Endothelial cell (in vitro differentiated cells): ENCODE measurements around the gene SIGLEC6. TPM values are rescaled to one million over a fixed set of nuclear protein-coding genes. Genes with fewer than 3 reads are reported as not detected.
"Not testable (repeated sequence)": the region's sequence is repeated elsewhere in the genome, so short reads cannot be mapped to it uniquely, and the experiment has no call there.

Experiments
- DNase-seq: peaks from one replicate; pipeline ENCODE4 v3.0.0; 2021; ENCODE audit warnings: low spot score
- H3K27ac Mint-ChIP-seq: one replicate; pipeline ENCODE4 v1.8.0; 2021; ENCODE audit warnings: mixed read lengths, inconsistent platforms; ENCODE audit not compliant: unreplicated experiment
- H3K27me3 Mint-ChIP-seq: one replicate; pipeline ENCODE4 v1.8.0; 2021; ENCODE audit warnings: mild to moderate bottlenecking, moderate library complexity, mixed read lengths, inconsistent platforms; ENCODE audit not compliant: unreplicated experiment
- H3K36me3 Mint-ChIP-seq: one replicate; pipeline ENCODE4 v1.8.0; 2021; ENCODE audit warnings: mild to moderate bottlenecking, low read depth, mixed read lengths, inconsistent platforms; ENCODE audit not compliant: unreplicated experiment
- H3K4me1 Mint-ChIP-seq: one replicate; pipeline ENCODE4 v1.8.0; 2021; ENCODE audit warnings: mild to moderate bottlenecking, mixed read lengths, inconsistent platforms; ENCODE audit not compliant: unreplicated experiment
- H3K4me3 Mint-ChIP-seq: one replicate; pipeline ENCODE4 v1.8.0; 2021; ENCODE audit warnings: mild to moderate bottlenecking, mixed read lengths, inconsistent platforms; ENCODE audit not compliant: unreplicated experiment
- H3K9me3 Mint-ChIP-seq: one replicate; pipeline ENCODE4 v1.8.0; 2021; ENCODE audit warnings: mixed read lengths, inconsistent platforms; ENCODE audit not compliant: unreplicated experiment
- total RNA-seq: library from RNA; stranded (reverse); fragmentation: NEBNext Ultra II Directional; extraction: Animal tissue kit (Norgen Biotek cat#: 25700); gene quantifications from one replicate; pipeline ENCODE4 v1.2.1, GENCODE V29; 2021; ENCODE audit not compliant: unreplicated experiment
- TF ChIP-seq, protein P1 (sequence below): fragments of 200-600 bp; sonication (generic); IDR thresholded peaks from one replicate; pipeline ENCODE4 v1.5.0; 2021; ENCODE audit warnings: antibody characterized with exemption; ENCODE audit not compliant: unreplicated experiment

The SIGLEC6 gene
- total RNA-seq, 1 donor from 2014 or later: not detected

DNA sequence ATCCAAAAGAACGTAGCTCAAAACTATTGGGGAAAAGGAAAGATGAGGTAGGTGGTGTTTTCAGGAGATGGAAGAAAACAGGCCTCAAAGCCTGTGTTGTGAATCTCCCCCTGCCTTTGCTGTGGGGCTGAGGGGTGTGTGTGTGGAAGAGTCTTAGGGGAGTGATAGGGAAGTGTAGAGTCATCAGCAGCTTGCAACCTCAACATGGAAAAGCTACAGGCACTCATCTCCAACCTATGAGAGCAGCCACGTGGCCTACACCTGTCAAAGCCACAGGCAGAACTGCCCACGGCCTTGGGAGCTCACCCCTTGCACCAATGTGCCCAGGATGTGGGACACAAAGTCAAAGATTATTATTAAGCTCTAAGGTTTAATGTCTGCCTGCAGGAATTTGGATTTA is 25.6 kb downstream of the SIGLEC6 start:
- TF ChIP-seq, protein P1, sequence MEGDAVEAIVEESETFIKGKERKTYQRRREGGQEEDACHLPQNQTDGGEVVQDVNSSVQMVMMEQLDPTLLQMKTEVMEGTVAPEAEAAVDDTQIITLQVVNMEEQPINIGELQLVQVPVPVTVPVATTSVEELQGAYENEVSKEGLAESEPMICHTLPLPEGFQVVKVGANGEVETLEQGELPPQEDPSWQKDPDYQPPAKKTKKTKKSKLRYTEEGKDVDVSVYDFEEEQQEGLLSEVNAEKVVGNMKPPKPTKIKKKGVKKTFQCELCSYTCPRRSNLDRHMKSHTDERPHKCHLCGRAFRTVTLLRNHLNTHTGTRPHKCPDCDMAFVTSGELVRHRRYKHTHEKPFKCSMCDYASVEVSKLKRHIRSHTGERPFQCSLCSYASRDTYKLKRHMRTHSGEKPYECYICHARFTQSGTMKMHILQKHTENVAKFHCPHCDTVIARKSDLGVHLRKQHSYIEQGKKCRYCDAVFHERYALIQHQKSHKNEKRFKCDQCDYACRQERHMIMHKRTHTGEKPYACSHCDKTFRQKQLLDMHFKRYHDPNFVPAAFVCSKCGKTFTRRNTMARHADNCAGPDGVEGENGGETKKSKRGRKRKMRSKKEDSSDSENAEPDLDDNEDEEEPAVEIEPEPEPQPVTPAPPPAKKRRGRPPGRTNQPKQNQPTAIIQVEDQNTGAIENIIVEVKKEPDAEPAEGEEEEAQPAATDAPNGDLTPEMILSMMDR: no peak
- peaks cover 15% of the 10 kb centered on the region for H3K36me3 Mint-ChIP-seq
- peaks cover 6% of the 10 kb centered on the region for H3K27me3 Mint-ChIP-seq

DNA sequence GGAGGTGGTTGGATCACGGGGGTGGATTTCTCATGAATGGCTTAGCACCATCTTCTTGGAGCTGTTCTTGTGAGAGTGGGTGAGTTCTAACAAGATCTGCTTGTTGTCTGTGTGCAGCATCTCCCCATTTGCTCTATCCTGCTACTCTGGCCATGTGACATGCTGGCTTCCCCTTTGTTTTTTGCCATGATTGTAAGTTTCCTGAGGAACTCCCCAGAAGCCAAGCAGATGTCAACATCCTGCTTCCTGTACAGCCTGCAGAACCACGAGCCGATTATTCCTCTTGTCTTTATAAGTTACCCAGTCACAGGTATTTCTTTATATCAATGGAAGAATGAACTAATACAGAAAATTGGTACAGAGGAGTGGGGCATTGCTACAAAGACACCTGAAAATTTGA is 27.6 kb downstream of the SIGLEC6 start:
- Mint-ChIP-seq H3K9me3 (peaks cover 16% of the 10 kb centered on the region), H3K27me3 (peaks cover 10% of the 10 kb centered on the region), H3K4me1 (peaks cover 7% of the 10 kb centered on the region), H3K27ac (no peak overlapping the region), H3K4me3 (no peak overlapping the region), H3K36me3 (peaks cover 15% of the 10 kb centered on the region)
- no peak for DNase-seq
- TF ChIP-seq, protein P1: no peak

More for the DNA sequence above, 25.6 kb downstream of the SIGLEC6 start:
- Mint-ChIP-seq H3K4me1 (peaks cover 7% of the 10 kb centered on the region), H3K27ac (no peak overlapping the region), H3K4me3 (no peak overlapping the region), H3K9me3 (peaks cover 16% of the 10 kb centered on the region)
- DNase-seq: no peak

DNA sequence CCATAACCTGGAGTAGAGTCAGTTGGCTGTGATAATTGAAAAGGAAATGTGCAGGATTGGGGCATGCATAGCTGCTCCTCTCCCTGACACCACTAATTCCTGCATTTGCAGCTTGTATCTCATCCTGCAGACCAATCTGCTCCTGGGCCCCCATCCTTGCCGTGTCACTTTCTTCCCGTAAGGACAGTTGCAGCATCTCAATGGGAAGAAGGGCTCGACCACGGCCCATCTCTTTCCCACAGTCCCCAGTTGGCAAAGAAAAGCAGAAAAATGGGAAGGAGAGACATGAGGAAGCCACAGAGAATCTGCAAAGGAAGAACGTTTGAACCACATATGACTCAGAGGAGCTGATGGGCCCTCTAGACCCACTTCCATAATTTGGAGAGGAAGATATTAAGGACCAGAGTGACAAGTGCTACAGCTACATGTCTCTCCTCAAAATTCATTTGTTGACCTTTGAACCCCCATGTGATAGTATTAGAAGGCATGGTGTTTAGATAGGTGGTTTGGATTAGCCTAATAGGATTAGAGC is 28.1 kb downstream of the SIGLEC6 start:
- peaks cover 16% of the 10 kb centered on the region for H3K9me3 Mint-ChIP-seq
- peaks cover 10% of the 10 kb centered on the region for H3K27me3 Mint-ChIP-seq
- peaks cover 9% of the 10 kb centered on the region for H3K4me1 Mint-ChIP-seq
- DNase-seq: no peak
- H3K27ac Mint-ChIP-seq: no peak overlapping the region
- H3K36me3 Mint-ChIP-seq: peaks cover 19% of the 10 kb centered on the region
- peak overlapping the region; percentile 51 for H3K4me3 Mint-ChIP-seq
- TF ChIP-seq, protein P1: no peak

DNA sequence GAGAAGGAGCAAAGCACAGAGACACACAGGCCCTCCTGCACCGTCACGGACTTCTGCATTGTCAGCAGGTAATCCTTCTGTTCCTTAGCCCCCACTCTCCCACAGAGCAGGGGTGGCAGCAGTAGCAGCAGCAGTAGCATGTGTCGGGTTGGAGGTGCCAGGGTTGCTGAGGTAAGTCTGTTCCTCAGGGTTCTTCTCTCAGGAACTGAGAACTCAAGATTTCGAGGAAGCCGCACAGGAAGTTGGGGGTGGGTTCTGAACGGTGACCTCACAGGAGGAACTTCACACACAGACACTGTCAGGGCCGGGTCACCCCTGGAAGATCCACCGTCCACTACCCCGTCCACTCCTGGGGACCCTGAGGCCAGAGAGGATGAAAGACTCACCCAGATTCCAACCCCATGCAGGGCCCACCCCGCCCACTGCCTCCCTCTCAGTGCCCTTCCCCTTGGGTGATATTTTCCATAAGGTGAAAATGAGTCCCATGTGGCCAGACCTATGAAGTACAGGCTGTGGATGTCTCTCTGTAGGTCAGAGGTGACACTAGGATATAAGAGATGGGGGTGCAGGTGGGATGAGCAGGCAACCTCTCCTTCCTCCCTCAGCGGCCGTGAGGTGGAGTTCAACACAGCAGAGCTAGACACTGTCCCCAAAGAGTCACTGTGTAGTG is 29.7 kb downstream of the SIGLEC6 start, which contains the start of gene SIGLEC12:
Gene SIGLEC12 (minus strand): TSS at position 207 of the 670 bp plus-strand sequence. CDS start 67 bp downstream, at position 140.
- Mint-ChIP-seq H3K4me1 (peaks cover 6% of the 10 kb centered on the region), H3K4me3 (no peak within 1 kb of the TSS), H3K9me3 (peaks cover 16% of the 10 kb centered on the region)

DNA sequence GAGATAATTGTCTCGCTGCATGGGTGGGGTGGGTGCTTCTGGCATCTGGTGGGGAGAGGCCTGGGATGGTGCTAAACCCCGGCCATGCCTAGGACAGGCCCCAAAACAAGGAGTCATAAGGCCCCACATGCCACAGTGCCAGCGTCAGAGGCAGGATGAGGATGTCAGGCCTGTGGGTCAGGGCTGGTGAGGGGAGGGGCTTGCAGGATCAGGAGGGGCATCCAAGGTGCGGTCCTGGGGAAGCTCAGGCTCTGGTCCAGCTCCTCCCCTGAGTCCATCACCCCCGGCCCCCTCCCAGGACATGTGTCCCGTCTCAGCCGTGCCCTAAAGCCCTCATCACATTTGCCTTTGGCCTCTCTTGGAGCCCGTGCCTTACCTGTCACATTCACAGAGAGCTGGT is 30.5 kb downstream of the SIGLEC6 start:
- H3K27ac Mint-ChIP-seq: not testable (repeated sequence)

More for the DNA sequence above, 29.7 kb downstream of the SIGLEC6 start, which contains the start of gene SIGLEC12:
- no peak for DNase-seq
- Mint-ChIP-seq H3K27ac (no peak within 1 kb of the TSS), H3K36me3 (peaks cover 19% of the 10 kb centered on the region), H3K27me3 (peaks cover 10% of the 10 kb centered on the region)
- TF ChIP-seq, protein P1: no peak

More for the DNA sequence above, 30.5 kb downstream of the SIGLEC6 start:
- not testable (repeated sequence) for H3K27me3 Mint-ChIP-seq, H3K4me3 Mint-ChIP-seq, H3K4me1 Mint-ChIP-seq, DNase-seq
- Mint-ChIP-seq H3K36me3 (peaks cover 19% of the 10 kb centered on the region), H3K9me3 (peaks cover 16% of the 10 kb centered on the region)
